GM18951 (cell line): Measurements from ENCODE around the gene PSMB2.

Experiments used
- POLR2A ChIP-seq: IDR thresholded peaks from 4 replicates; pipeline ENCODE4 v1.6.1; 2011; ENCODE audit warnings: mild to moderate bottlenecking; ENCODE audit not compliant: insufficient read length, insufficient read depth; ENCODE audit errors: extremely low read depth
- in situ Hi-C: fragments of 300-500 bp; cut with MboI; formaldehyde crosslinking; loops from one replicate; pipeline ENCODE4 v1.12.0; 2022; ENCODE audit warnings: low sequenced_read_pairs, mixed read lengths, inconsistent platforms; ENCODE audit not compliant: unreplicated experiment

PSMB2 gene

DNA sequence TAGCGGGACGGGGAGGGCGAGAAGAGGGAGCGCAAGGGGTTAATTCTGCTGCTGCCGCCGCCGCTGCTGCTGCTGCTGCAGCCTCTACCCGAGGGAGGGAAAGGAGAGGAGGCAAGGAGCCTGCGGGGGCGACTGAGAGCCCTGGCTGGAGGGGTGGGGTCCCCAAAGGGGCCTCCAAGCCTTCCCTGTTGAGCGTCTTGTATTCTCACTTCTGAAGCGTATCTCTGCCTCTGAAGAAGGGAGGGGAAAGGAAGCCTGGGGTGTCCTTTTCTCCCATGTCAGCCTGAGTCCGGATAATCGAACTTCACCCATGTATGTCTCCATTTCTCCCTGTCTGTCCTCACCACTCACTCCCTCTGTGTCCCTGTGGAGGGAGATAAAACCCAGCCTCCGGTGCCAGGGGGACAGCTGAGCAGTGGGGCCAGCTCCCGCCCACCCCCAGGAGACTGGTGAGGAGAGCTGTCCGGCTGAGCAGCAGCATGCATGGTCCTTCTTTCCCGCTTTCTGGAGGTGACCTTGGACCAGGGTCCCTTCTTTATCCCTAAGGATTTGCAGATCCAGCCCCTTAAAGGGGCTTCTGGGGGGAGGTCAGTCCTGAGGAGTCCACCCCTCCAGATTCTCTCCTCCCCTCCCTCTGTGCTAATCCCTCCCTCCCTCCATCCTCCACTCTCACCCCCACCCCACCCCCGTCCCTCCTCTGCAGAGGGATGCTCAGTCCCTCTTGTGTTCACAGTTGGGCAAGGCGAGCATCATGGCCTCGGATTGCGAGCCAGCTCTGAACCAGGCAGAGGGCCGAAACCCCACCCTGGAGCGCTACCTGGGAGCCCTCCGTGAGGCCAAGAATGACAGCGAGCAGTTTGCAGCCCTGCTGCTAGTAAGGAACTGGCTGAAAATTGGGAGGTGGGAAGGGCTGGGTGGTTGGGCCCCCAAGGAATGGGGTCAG, 82.7 kb downstream of the PSMB2 start:
- TF ChIP-seq POLR2A = no peak
- in situ Hi-C loops = no loop called here

- in situ Hi-C loops = no loop called here
- peak; percentile 92 for TF ChIP-seq POLR2A
Measured at GRCh38 chr1:35557611-35558373, 83.5 kb downstream of the PSMB2 start, which contains the start of gene NCDN. TSS of gene NCDN (plus strand) at chr1:35557799. CDS start at chr1:35558191, 392 bp downstream.

DNA sequence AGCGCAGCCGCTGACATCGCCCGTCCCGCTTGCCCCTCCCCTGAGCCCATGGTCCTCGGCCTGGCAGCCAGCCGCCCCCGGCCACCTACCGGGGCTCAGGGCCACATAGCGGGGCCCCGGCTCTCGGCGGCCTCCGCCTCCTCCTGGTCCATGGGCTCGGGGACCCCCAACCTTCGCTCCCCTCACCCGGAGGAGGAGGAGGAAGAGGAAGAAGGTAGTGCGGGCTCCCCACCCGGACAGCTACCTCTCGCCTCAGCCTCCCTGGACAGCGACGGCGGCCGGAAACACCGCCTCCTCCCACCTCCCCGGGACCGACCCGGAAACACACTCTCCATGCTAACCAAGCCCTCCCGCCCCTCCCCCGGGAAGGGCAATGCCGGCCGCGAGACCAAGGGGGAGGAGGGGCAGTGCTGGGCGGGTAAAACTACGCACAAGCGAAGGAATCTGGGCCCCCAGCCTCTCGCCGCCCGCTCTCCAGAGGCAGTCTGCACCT, 84.2 kb downstream of the PSMB2 start, which contains the start of gene KIAA0319L:
TSS of gene KIAA0319L (minus strand) at position 286 of the 493 bp plus-strand sequence. CDS start 2,912 bp downstream, outside the sequence.
- in situ Hi-C loops = no loop called here
- TF ChIP-seq POLR2A = peak; percentile 40

GRCh38 chr1:35556484-35557117, 84.7 kb downstream of the PSMB2 start:
- TF ChIP-seq POLR2A = no peak
- in situ Hi-C loops = no loop called here

DNA sequence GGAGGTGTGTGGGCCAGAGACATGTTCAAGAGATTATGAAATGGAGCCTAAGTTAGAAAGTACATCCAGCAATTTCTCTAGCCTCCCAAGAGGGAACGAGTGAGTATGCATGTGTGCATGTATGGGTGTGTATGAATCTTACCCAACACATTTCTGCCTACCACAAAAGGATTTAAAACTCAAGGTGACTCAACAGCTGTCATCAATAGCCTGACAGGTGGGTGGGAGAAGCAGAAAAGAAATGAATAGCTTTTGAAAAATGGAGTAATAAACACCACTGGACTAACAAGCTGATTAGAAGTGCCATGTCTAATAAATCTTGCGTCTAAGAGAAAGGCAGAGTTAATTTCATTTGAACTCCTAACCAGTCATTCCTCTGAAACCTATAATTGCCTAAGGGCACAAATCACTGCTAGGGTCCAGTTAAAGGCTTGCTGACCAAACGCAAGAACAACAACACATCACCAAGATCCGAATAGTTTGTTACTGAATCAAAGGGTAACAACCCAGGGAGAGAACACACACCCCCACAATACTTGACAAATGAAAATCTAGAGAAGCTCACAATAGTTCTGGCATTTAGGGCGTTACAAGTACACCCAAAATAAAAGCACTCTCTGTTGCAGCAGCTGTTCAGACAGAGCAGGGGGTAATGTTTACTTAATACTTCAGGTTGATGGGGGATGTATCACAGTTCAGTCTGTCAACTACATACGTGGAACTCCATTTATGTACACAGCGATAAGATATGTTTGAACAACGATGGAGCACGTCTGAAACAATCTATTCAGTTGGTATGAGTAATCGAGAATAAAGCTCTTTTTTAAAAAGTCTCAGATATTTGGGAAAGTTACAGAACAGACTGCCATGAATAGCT, 85.5 kb downstream of the PSMB2 start:
- TF ChIP-seq POLR2A = no peak
- in situ Hi-C loops = no loop called here

- in situ Hi-C loops = no loop called here
- no peak for TF ChIP-seq POLR2A
Measured at GRCh38 chr1:35555212-35555584, 86.1 kb downstream of the PSMB2 start.

- in situ Hi-C loops = no loop called here
- no peak for TF ChIP-seq POLR2A
Measured at GRCh38 chr1:35554266-35555211, 86.8 kb downstream of the PSMB2 start.

GRCh38 chr1:35553851-35554250, 87.5 kb downstream of the PSMB2 start:
- TF ChIP-seq POLR2A = no peak
- in situ Hi-C loops = no loop called here
